Right renal pelvis (tissue), 4 donors: ENCODE data around the gene SUN2. TPM values are rescaled to one million over a fixed set of nuclear protein-coding genes. Genes with fewer than 3 reads are reported as not detected.

ENCODE experiments used
- DNase-seq, 4 donors: peaks; one replicate each; pipeline ENCODE4 v3.0.0-alpha.2; 2013; ENCODE audit warnings: low read depth in 4 of 4, low spot score in 3 of 4, missing footprints in 1 of 4
- polyA plus RNA-seq, 4 donors: library from polyadenylated mRNA; unstranded; fragments of 120-200 nt; gene quantifications; one replicate each; pipeline ENCODE4 v1.2.1, GENCODE V29; 2013; ENCODE audit not compliant: insufficient read length in 4 of 4

SUN2 gene
- polyA plus RNA-seq, 4 donors = 54.3 to 67.7 (median 56.6) TPM

GRCh38 chr22:38735465-38736256 is 20.1 kb downstream of the SUN2 start:
- DNase-seq = no peak

- DNase-seq = no peak
These were observed 20.7 kb downstream of the SUN2 start for GRCh38 chr22:38735126-38735464.

GRCh38 chr22:38734421-38735100 is 21.2 kb downstream of the SUN2 start:
- no peak for DNase-seq

GRCh38 chr22:38733724-38734381 is 21.9 kb downstream of the SUN2 start:
- DNase-seq = no peak

GRCh38 chr22:38733329-38733723 is 22.5 kb downstream of the SUN2 start:
- DNase-seq = no peak

GRCh38 chr22:38732251-38732815 is 23.5 kb downstream of the SUN2 start:
- DNase-seq = no peak

- no peak for DNase-seq
These were observed 24.1 kb downstream of the SUN2 start for GRCh38 chr22:38731703-38732161.

- DNase-seq = no peak
These were observed 25.4 kb downstream of the SUN2 start for GRCh38 chr22:38730411-38730871.

GRCh38 chr22:38729946-38730345 is 25.9 kb downstream of the SUN2 start:
- DNase-seq = no peak

- no peak for DNase-seq
These were observed 26.7 kb downstream of the SUN2 start for GRCh38 chr22:38728871-38729796.

GRCh38 chr22:38727530-38728451 is 28.0 kb downstream of the SUN2 start:
- no peak for DNase-seq

- DNase-seq = no peak
These were observed 28.7 kb downstream of the SUN2 start for GRCh38 chr22:38727123-38727522.

- no peak for DNase-seq
These were observed 29.7 kb downstream of the SUN2 start for GRCh38 chr22:38725900-38726655.

GRCh38 chr22:38724926-38725571 is 30.7 kb downstream of the SUN2 start:
- no peak for DNase-seq

- DNase-seq = no peak
These were observed 31.6 kb downstream of the SUN2 start for GRCh38 chr22:38724176-38724575.

- DNase-seq = no peak
These were observed 34.2 kb downstream of the SUN2 start for GRCh38 chr22:38721551-38721950.

- no peak for DNase-seq
These were observed 35.4 kb downstream of the SUN2 start for GRCh38 chr22:38720350-38720749.

GRCh38 chr22:38719196-38719595 is 36.6 kb downstream of the SUN2 start:
- no peak for DNase-seq
